Measurements from ENCODE around the gene VSTM4. TPM values are rescaled to one million over a fixed set of nuclear protein-coding genes. Genes with fewer than 3 reads are reported as not detected.
A peak's percentile ranks its signal among the peaks of the same experiment; 100 is the strongest.

Gene VSTM4
- total and polyA plus RNA-seq, 9 donors = 35.5 to 59.5 (median 46.7) TPM

GRCh38 chr10:49119746-49120145 is 4.4 kb upstream of the VSTM4 start:
- WGBS (ENCODE audit: insufficient coverage) = 29% methylated on average over 1 of the region's 3 CpGs

GRCh38 chr10:49118430-49119074 is 3.2 kb upstream of the VSTM4 start:
- Histone ChIP-seq H3K27ac (ENCODE audit: low read length) (no peak overlapping the region), H3K9me3 (replicated peaks; ENCODE audit: control insufficient read depth, low read depth, low read length) (no peaks in the 10 kb centered on the region), H3K36me3 (ENCODE audit: control insufficient read depth, insufficient read depth, low read length) (peaks cover 2% of the 10 kb centered on the region), H3K4me3 (ENCODE audit: low read length) (no peak overlapping the region), H3K4me1 (ENCODE audit: control insufficient read depth, insufficient read depth, low read length) (peaks cover 32% of the 10 kb centered on the region), H3K27me3 (ENCODE audit: control insufficient read depth, insufficient read depth, low read length) (peaks cover 3% of the 10 kb centered on the region)
- WGBS (ENCODE audit: insufficient coverage) = 45% methylated on average over 3 of the region's 6 CpGs
- DNase-seq = peak; percentile 67

More at GRCh38 chr10:49119746-49120145, 4.4 kb upstream of the VSTM4 start:
- Histone ChIP-seq H3K36me3 (ENCODE audit: control insufficient read depth, insufficient read depth, low read length) (no peaks in the 10 kb centered on the region), H3K27ac (ENCODE audit: low read length) (no peak overlapping the region), H3K9me3 (replicated peaks; ENCODE audit: control insufficient read depth, low read depth, low read length) (no peaks in the 10 kb centered on the region), H3K27me3 (ENCODE audit: control insufficient read depth, insufficient read depth, low read length) (peaks cover 3% of the 10 kb centered on the region), H3K4me3 (ENCODE audit: low read length) (no peak overlapping the region), H3K4me1 (ENCODE audit: control insufficient read depth, insufficient read depth, low read length) (peaks cover 23% of the 10 kb centered on the region)
- no peak for DNase-seq

- Histone ChIP-seq H3K27me3 (ENCODE audit: control insufficient read depth, insufficient read depth, low read length) (peaks cover 3% of the 10 kb centered on the region), H3K9me3 (replicated peaks; ENCODE audit: control insufficient read depth, low read depth, low read length) (no peaks in the 10 kb centered on the region), H3K27ac (ENCODE audit: low read length) (no peak overlapping the region), H3K36me3 (ENCODE audit: control insufficient read depth, insufficient read depth, low read length) (peaks cover 8% of the 10 kb centered on the region), H3K4me3 (ENCODE audit: low read length) (no peak overlapping the region), H3K4me1 (ENCODE audit: control insufficient read depth, insufficient read depth, low read length) (peaks cover 42% of the 10 kb centered on the region)
- 78% methylated on average over 3 of the region's 4 CpGs for WGBS (ENCODE audit: insufficient coverage)
- DNase-seq = no peak
Measured at GRCh38 chr10:49117376-49118070, 2.2 kb upstream of the VSTM4 start.

GRCh38 chr10:49116509-49117375 is 1.4 kb upstream of the VSTM4 start:
- Histone ChIP-seq H3K27me3 (ENCODE audit: control insufficient read depth, insufficient read depth, low read length) (peaks cover 3% of the 10 kb centered on the region), H3K4me1 (ENCODE audit: control insufficient read depth, insufficient read depth, low read length) (peaks cover 49% of the 10 kb centered on the region), H3K9me3 (replicated peaks; ENCODE audit: control insufficient read depth, low read depth, low read length) (no peaks in the 10 kb centered on the region), H3K4me3 (ENCODE audit: low read length) (no peak overlapping the region), H3K36me3 (ENCODE audit: control insufficient read depth, insufficient read depth, low read length) (peaks cover 13% of the 10 kb centered on the region), H3K27ac (ENCODE audit: low read length) (no peak overlapping the region)
- no peak for DNase-seq
- WGBS (ENCODE audit: insufficient coverage) = 77% methylated on average over 5 of the region's 5 CpGs

- peaks cover 3% of the 10 kb centered on the region for H3K27me3 ChIP-seq (ENCODE audit: control insufficient read depth, insufficient read depth, low read length)
- 66% methylated on average over 13 of the region's 14 CpGs for whole genome bisulfite sequencing (ENCODE audit: insufficient coverage)
- peak overlapping the region; percentile 37 for H3K4me3 ChIP-seq (ENCODE audit: low read length)
- H3K27ac ChIP-seq (ENCODE audit: low read length) = peak overlapping the region; percentile 33
- H3K36me3 ChIP-seq (ENCODE audit: control insufficient read depth, insufficient read depth, low read length) = peaks cover 16% of the 10 kb centered on the region
- H3K4me1 ChIP-seq (ENCODE audit: control insufficient read depth, insufficient read depth, low read length) = peaks cover 57% of the 10 kb centered on the region
- no peak for DNase-seq
- H3K9me3 ChIP-seq (replicated peaks; ENCODE audit: control insufficient read depth, low read depth, low read length) = no peaks in the 10 kb centered on the region
Measured at GRCh38 chr10:49115796-49116508, 630 bp upstream of the VSTM4 start.

GRCh38 chr10:49114718-49115014 is 656 bp downstream of the VSTM4 start:
- peak overlapping the region; percentile 75 for H3K4me3 ChIP-seq (ENCODE audit: low read length)
- H3K27ac ChIP-seq (ENCODE audit: low read length) = peak overlapping the region; percentile 88
- H3K27me3 ChIP-seq (ENCODE audit: control insufficient read depth, insufficient read depth, low read length) = peaks cover 3% of the 10 kb centered on the region
- peaks cover 65% of the 10 kb centered on the region for H3K4me1 ChIP-seq (ENCODE audit: control insufficient read depth, insufficient read depth, low read length)
- WGBS (ENCODE audit: insufficient coverage) = 23% methylated on average over 4 of the region's 9 CpGs
- peaks cover 16% of the 10 kb centered on the region for H3K36me3 ChIP-seq (ENCODE audit: control insufficient read depth, insufficient read depth, low read length)
- no peak for DNase-seq
- no peaks in the 10 kb centered on the region for H3K9me3 ChIP-seq (replicated peaks; ENCODE audit: control insufficient read depth, low read depth, low read length)

GRCh38 chr10:49113741-49114141 is 1.6 kb downstream of the VSTM4 start:
- WGBS (ENCODE audit: insufficient coverage) = 70% methylated on average over 2 of the region's 3 CpGs
- Histone ChIP-seq H3K4me1 (ENCODE audit: control insufficient read depth, insufficient read depth, low read length) (peaks cover 74% of the 10 kb centered on the region), H3K9me3 (replicated peaks; ENCODE audit: control insufficient read depth, low read depth, low read length) (no peaks in the 10 kb centered on the region), H3K4me3 (ENCODE audit: low read length) (peak overlapping the region; percentile 75), H3K27ac (ENCODE audit: low read length) (peak overlapping the region; percentile 65), H3K27me3 (ENCODE audit: control insufficient read depth, insufficient read depth, low read length) (peaks cover 3% of the 10 kb centered on the region), H3K36me3 (ENCODE audit: control insufficient read depth, insufficient read depth, low read length) (peaks cover 21% of the 10 kb centered on the region)
- no peak for DNase-seq

- H3K36me3 ChIP-seq (ENCODE audit: control insufficient read depth, insufficient read depth, low read length) = peaks cover 30% of the 10 kb centered on the region
- H3K27ac ChIP-seq (ENCODE audit: low read length) = no peak overlapping the region
- H3K4me1 ChIP-seq (ENCODE audit: control insufficient read depth, insufficient read depth, low read length) = peaks cover 79% of the 10 kb centered on the region
- H3K27me3 ChIP-seq (ENCODE audit: control insufficient read depth, insufficient read depth, low read length) = peaks cover 3% of the 10 kb centered on the region
- no peaks in the 10 kb centered on the region for H3K9me3 ChIP-seq (replicated peaks; ENCODE audit: control insufficient read depth, low read depth, low read length)
- WGBS (ENCODE audit: insufficient coverage) = no CpG with 5 or more reads among the region's 3 CpGs
- H3K4me3 ChIP-seq (ENCODE audit: low read length) = peak overlapping the region; percentile 75
- DNase-seq = no peak
Measured at GRCh38 chr10:49112851-49113250, 2.5 kb downstream of the VSTM4 start.

GRCh38 chr10:49112098-49112497 is 3.2 kb downstream of the VSTM4 start:
- no peak overlapping the region for H3K4me3 ChIP-seq (ENCODE audit: low read length)

More at GRCh38 chr10:49112098-49112497, 3.2 kb downstream of the VSTM4 start:
- 45% methylated on average over 2 of the region's 3 CpGs for WGBS (ENCODE audit: insufficient coverage)
- Histone ChIP-seq H3K9me3 (replicated peaks; ENCODE audit: control insufficient read depth, low read depth, low read length) (no peaks in the 10 kb centered on the region), H3K4me1 (ENCODE audit: control insufficient read depth, insufficient read depth, low read length) (peaks cover 83% of the 10 kb centered on the region), H3K27me3 (ENCODE audit: control insufficient read depth, insufficient read depth, low read length) (peaks cover 3% of the 10 kb centered on the region), H3K27ac (ENCODE audit: low read length) (peak overlapping the region; percentile 15), H3K36me3 (ENCODE audit: control insufficient read depth, insufficient read depth, low read length) (peaks cover 38% of the 10 kb centered on the region)
- DNase-seq = no peak
